ENCODE results near the gene TWSG1.
"Not testable (repeated sequence)": the region's sequence is repeated elsewhere in the genome, so short reads cannot be mapped to it uniquely, and the experiment has no call there.

The TWSG1 gene

GRCh38 chr18:9336827-9337226, 2.3 kb downstream of the TWSG1 start:
- no peak for DNase-seq

GRCh38 chr18:9337873-9338272, 3.3 kb downstream of the TWSG1 start:
- peak; percentile 31 to 69 (median 63) for DNase-seq

GRCh38 chr18:9340472-9340871, 5.9 kb downstream of the TWSG1 start:
- no peak for DNase-seq

GRCh38 chr18:9343577-9343976, 9.0 kb downstream of the TWSG1 start:
- no peak for DNase-seq

GRCh38 chr18:9346775-9347174, 12.2 kb downstream of the TWSG1 start:
- DNase-seq: no peak

GRCh38 chr18:9348079-9348671, 13.6 kb downstream of the TWSG1 start:
- DNase-seq: no peak

- no peak for DNase-seq
Measured at GRCh38 chr18:9348766-9349165, 14.2 kb downstream of the TWSG1 start.

GRCh38 chr18:9353596-9353995, 19.0 kb downstream of the TWSG1 start:
- DNase-seq: peak; percentile 47 to 73 (median 70)

GRCh38 chr18:9354256-9354655, 19.7 kb downstream of the TWSG1 start:
- peak; percentile 14 to 51 (median 48) for DNase-seq

- peak; percentile 54 to 69 (median 62) for DNase-seq
Measured at GRCh38 chr18:9356976-9357375, 22.4 kb downstream of the TWSG1 start.

GRCh38 chr18:9359796-9360195, 25.2 kb downstream of the TWSG1 start:
- no peak for DNase-seq

GRCh38 chr18:9361191-9361590, 26.6 kb downstream of the TWSG1 start:
- DNase-seq: no peak

GRCh38 chr18:9362869-9363268, 28.3 kb downstream of the TWSG1 start:
- no peak for DNase-seq

- no peak for DNase-seq
Measured at GRCh38 chr18:9364242-9364641, 29.7 kb downstream of the TWSG1 start.

GRCh38 chr18:9365406-9365805, 30.8 kb downstream of the TWSG1 start:
- no peak for DNase-seq

- DNase-seq: no peak
Measured at GRCh38 chr18:9366126-9366714, 31.6 kb downstream of the TWSG1 start.

GRCh38 chr18:9373254-9373653, 38.7 kb downstream of the TWSG1 start:
- not testable (repeated sequence) for DNase-seq

- no peak for DNase-seq
Measured at GRCh38 chr18:9379118-9379517, 44.5 kb downstream of the TWSG1 start.

- DNase-seq: no peak
Measured at GRCh38 chr18:9380101-9380500, 45.5 kb downstream of the TWSG1 start.

- DNase-seq: no peak
Measured at GRCh38 chr18:9380621-9381395, 46.2 kb downstream of the TWSG1 start.

- DNase-seq: no peak
Measured at GRCh38 chr18:9386879-9387278, 52.3 kb downstream of the TWSG1 start.

- DNase-seq: no peak
Measured at GRCh38 chr18:9387891-9388290, 53.3 kb downstream of the TWSG1 start.

- DNase-seq: no peak
Measured at GRCh38 chr18:9389706-9390105, 55.1 kb downstream of the TWSG1 start.

GRCh38 chr18:9392726-9393125, 58.2 kb downstream of the TWSG1 start:
- DNase-seq: no peak
